HepG2 (cell line): ENCODE measurements around the gene DNTTIP2. TPM values are rescaled to one million over a fixed set of nuclear protein-coding genes. Genes with fewer than 3 reads are reported as not detected.

ENCODE experiments used
- ATF5 ChIP-seq: sonication (generic); formaldehyde crosslinking; IDR thresholded peaks from 2 replicates; pipeline ENCODE4 v1.4.0; 2020; ENCODE audit warnings: mild to moderate bottlenecking, low read depth, missing genetic modification reagents
- ATF7-NPFF ChIP-seq: sonication (generic); formaldehyde crosslinking; IDR thresholded peaks from 2 replicates; pipeline ENCODE4 v1.8.1; 2023; ENCODE audit warnings: mild to moderate bottlenecking, low read depth, missing genetic modification reagents, moderate library complexity
- FOSL2 ChIP-seq: sonication (generic); formaldehyde crosslinking; IDR thresholded peaks from 2 replicates; pipeline ENCODE4 v1.4.0; 2020; ENCODE audit warnings: missing genetic modification reagents
- FOXJ3 ChIP-seq: sonication (generic); formaldehyde crosslinking; IDR thresholded peaks from 2 replicates; pipeline ENCODE4 v1.4.0; 2020; ENCODE audit warnings: missing genetic modification reagents, mild to moderate bottlenecking, borderline replicate concordance
- GTF3A ChIP-seq: sonication (generic); formaldehyde crosslinking; conservative IDR thresholded peaks from 2 replicates; pipeline ENCODE4 v1.4.0; 2020; ENCODE audit warnings: mild to moderate bottlenecking, missing genetic modification reagents
- HNF4A ChIP-seq: sonication (generic); formaldehyde crosslinking; IDR thresholded peaks from 2 replicates; pipeline ENCODE4 v1.4.0; 2020; ENCODE audit warnings: missing genetic modification reagents
- MXD4 ChIP-seq: IDR thresholded peaks from 2 replicates; pipeline ENCODE4 v1.6.1; 2016; ENCODE audit warnings: mild to moderate bottlenecking, missing biosample characterization, missing genetic modification reagents
- NONO ChIP-seq, 2 experiments: fragments of 450-650 bp in 1 of 2; sonication (generic) in 1 of 2; formaldehyde crosslinking in 1 of 2; IDR thresholded peaks in 1 of 2; conservative IDR thresholded peaks in 1 of 2; 2 replicates each; pipeline versions ENCODE4 v1.6.1 to v1.8.0; 2017 to 2022; ENCODE audit warnings: mild to moderate bottlenecking in 1 of 2, missing genetic modification reagents in 1 of 2, moderate library complexity in 1 of 2
- PHF5A ChIP-seq: IDR thresholded peaks from one replicate; pipeline ENCODE4 v1.6.1; 2018; ENCODE audit warnings: low read depth, missing genetic modification reagents; ENCODE audit not compliant: unreplicated experiment
- RFXANK ChIP-seq: IDR thresholded peaks from 2 replicates; pipeline ENCODE4 v1.6.1; 2016
- TAF1 ChIP-seq: sonication (generic); formaldehyde crosslinking; IDR thresholded peaks from 2 replicates; pipeline ENCODE4 v1.4.0; 2020; ENCODE audit warnings: missing genetic modification reagents
- TIGD3 ChIP-seq: sonication (generic); formaldehyde crosslinking; IDR thresholded peaks from 2 replicates; pipeline ENCODE4 v1.5.1; 2020; ENCODE audit warnings: mild to moderate bottlenecking, missing genetic modification reagents, borderline replicate concordance
- ZBTB49 ChIP-seq: sonication (generic); formaldehyde crosslinking; IDR thresholded peaks from 2 replicates; pipeline ENCODE4 v1.4.0; 2020; ENCODE audit warnings: missing genetic modification reagents, borderline replicate concordance
- ZMYM4 ChIP-seq: sonication (generic); formaldehyde crosslinking; IDR thresholded peaks from 2 replicates; pipeline ENCODE4 v1.8.1; 2023; ENCODE audit warnings: mild to moderate bottlenecking, missing genetic modification reagents
- ZNF18 ChIP-seq: sonication (generic); formaldehyde crosslinking; IDR thresholded peaks from 2 replicates; pipeline ENCODE4 v1.8.0; 2022; ENCODE audit warnings: mild to moderate bottlenecking, missing genetic modification reagents; ENCODE audit not compliant: insufficient replicate concordance
- ZNF232 ChIP-seq: sonication (generic); formaldehyde crosslinking; IDR thresholded peaks from 2 replicates; pipeline ENCODE4 v1.4.0; 2020; ENCODE audit warnings: missing genetic modification reagents, borderline replicate concordance
- ZNF441 ChIP-seq: sonication (generic); formaldehyde crosslinking; IDR thresholded peaks from 2 replicates; pipeline ENCODE4 v1.7.0; 2021; ENCODE audit warnings: missing genetic modification reagents, borderline replicate concordance
- ZNF605 ChIP-seq: sonication (generic); formaldehyde crosslinking; IDR thresholded peaks from 2 replicates; pipeline ENCODE4 v1.8.0; 2022; ENCODE audit warnings: mild to moderate bottlenecking, missing genetic modification reagents
- ZNF768 ChIP-seq: sonication (generic); formaldehyde crosslinking; IDR thresholded peaks from 2 replicates; pipeline ENCODE4 v1.4.0; 2020; ENCODE audit warnings: missing genetic modification reagents
- ZSCAN31 ChIP-seq: sonication (generic); formaldehyde crosslinking; IDR thresholded peaks from 2 replicates; pipeline ENCODE4 v1.5.0; 2020; ENCODE audit warnings: low read depth, mild to moderate bottlenecking, missing genetic modification reagents
- polyA plus RNA-seq, 8 experiments: library from polyadenylated mRNA; depleted of rRNA in 3 of 8; stranded (reverse) in 7 of 8; unstranded in 1 of 8; fragments of >200 nt; fragmentation: Illumina TruSeq in 4 of 8; extraction: Trizol in 4 of 8; gene quantifications; 2 replicates each; pipeline versions ENCODE4 v1.2.1 to v1.2.3, GENCODE V29; 2011 to 2016; ENCODE audit warnings: low read depth in 4 of 8, missing spikeins in 1 of 8, mixed read lengths in 1 of 8; ENCODE audit not compliant: insufficient read depth in 1 of 8
- total RNA-seq, 5 experiments: library from RNA; depleted of rRNA; stranded (reverse); fragments of >200 nt; fragmentation: Illumina TruSeq; extraction: Trizol; gene quantifications; 2 replicates each; pipeline ENCODE4 v1.2.3, GENCODE V29; 2016; ENCODE audit warnings: low read depth in 1 of 5

The DNTTIP2 gene
- total and polyA plus RNA-seq, 2 of the 13 experiments (the other 11 are each of a cell fraction or from before 2014, with no cell fraction given) = 11.4 to 63.3 TPM

GRCh38 chr1:93908394-93909145 lies 29.6 kb upstream of the DNTTIP2 start (continued):
- TF ChIP-seq ZBTB49 (CRISPR knock-in tag) (no peak), ZNF18 (CRISPR knock-in tag) (no peak), ZNF232 (CRISPR knock-in tag) (no peak), RFXANK (CRISPR knock-in tag) (0 out of 2 replicates have a peak, but pooled peaks have one; percentile 10), FOXJ3 (CRISPR knock-in tag) (no peak), ZNF441 (CRISPR knock-in tag) (0 out of 2 replicates have a peak, but pooled peaks have one; percentile 20), ATF7-NPFF (0 out of 2 replicates have a peak, but pooled peaks have one; percentile 14), TAF1 (CRISPR knock-in tag) (0 out of 2 replicates have a peak, but pooled peaks have one; percentile 7), FOSL2 (CRISPR knock-in tag) (0 out of 2 replicates have a peak, but pooled peaks have one; percentile 16), ZNF605 (CRISPR knock-in tag) (peak; percentile 33; the same call in 1 of the 2 replicates), ZMYM4 (0 out of 2 replicates have a peak, but pooled peaks have one; percentile 24), ATF5 (no peak), TIGD3 (CRISPR knock-in tag) (no peak), HNF4A (CRISPR knock-in tag) (peak; percentile 14; the same call in 1 of the 2 replicates), ZSCAN31 (CRISPR knock-in tag) (peak; percentile 29; the same call in 1 of the 2 replicates), NONO (IDR thresholded peaks at IDR 0.05) (no peak), NONO (CRISPR knock-in tag; conservative IDR thresholded peaks at IDR 0.05) (0 out of 2 replicates have a peak, but pooled peaks have one; percentile 3), ZNF768 (CRISPR knock-in tag) (0 out of 2 replicates have a peak, but pooled peaks have one; percentile 41), PHF5A (CRISPR knock-in tag) (no peak), MXD4 (CRISPR knock-in tag) (no peak), GTF3A (CRISPR knock-in tag) (no peak)
